Stimulated activated CD8-positive, alpha-beta memory T cell treated with anti-CD3 and anti-CD28 coated beads, Interleukin-15, amount 100 ng/mL, for 24 hours (primary cell): ENCODE measurements around the gene TMEM169.
"Not testable (repeated sequence)": the region's sequence is repeated elsewhere in the genome, so short reads cannot be mapped to it uniquely, and the experiment has no call there.

Experiments used
- DNase-seq: peaks from one replicate; pipeline ENCODE4 v3.0.0-alpha.2; 2020; ENCODE audit warnings: low read depth

The TMEM169 gene

GRCh38 chr2:216131175-216131926 lies 49.6 kb downstream of the TMEM169 start:
- DNase-seq = no peak

GRCh38 chr2:216132585-216132984 lies 50.9 kb downstream of the TMEM169 start:
- no peak for DNase-seq

GRCh38 chr2:216133397-216133796 lies 51.7 kb downstream of the TMEM169 start:
- DNase-seq = no peak

DNA sequence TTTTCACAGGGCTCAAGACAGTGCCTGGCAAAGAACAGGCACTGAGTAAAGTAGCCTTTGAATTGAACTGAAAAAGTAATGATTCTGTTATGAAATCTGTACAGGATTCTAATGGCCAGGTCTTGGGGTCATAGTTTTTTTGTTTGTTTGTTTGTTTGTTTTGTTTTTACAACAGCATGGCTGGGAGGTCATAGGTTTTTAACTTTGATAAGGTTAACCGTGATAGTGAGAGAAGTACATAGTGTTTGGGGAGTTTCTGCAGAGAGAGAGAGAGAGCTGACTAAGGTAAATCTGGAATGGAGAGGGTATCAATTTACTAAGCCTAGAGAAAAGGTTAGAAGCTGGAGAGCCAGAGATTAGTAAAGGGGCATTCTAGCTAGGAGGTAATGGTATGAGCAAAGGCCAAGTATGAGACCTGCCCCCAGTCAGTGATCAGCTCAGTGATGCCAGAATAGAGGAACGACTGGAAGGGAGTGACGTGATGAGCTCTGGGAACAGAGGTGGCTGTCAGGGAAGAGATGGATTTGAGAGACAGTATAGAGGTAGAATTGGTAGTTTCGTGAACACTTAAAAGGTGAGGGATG lies 53.3 kb downstream of the TMEM169 start:
- no peak for DNase-seq

- no peak for DNase-seq
These were observed 58.2 kb downstream of the TMEM169 start for GRCh38 chr2:216139884-216140283.

GRCh38 chr2:216141516-216141915 lies 59.8 kb downstream of the TMEM169 start:
- DNase-seq = not testable (repeated sequence)

DNA sequence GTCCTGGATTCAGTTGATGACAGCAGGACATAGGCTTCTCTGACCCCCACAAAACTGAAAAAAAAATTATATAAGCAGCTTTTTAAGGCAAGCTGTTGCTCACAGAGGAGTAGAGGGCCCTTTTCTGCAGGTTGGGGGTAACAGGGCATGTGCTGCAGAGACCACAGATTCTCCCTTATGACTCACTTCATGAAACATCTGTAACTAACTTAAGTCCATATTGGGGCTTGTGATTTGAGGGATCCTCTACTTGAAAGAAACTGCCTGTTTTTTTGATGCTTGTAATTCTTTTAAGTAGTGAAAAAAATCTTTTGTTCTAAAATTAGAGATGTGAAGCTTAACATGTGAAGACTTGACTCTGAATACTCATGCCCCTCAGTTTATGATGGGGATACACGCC lies 60.8 kb downstream of the TMEM169 start:
- no peak for DNase-seq

- no peak for DNase-seq
These were observed 62.7 kb downstream of the TMEM169 start for GRCh38 chr2:216144372-216144771.

- no peak for DNase-seq
These were observed 63.1 kb downstream of the TMEM169 start for GRCh38 chr2:216144857-216145256.

DNA sequence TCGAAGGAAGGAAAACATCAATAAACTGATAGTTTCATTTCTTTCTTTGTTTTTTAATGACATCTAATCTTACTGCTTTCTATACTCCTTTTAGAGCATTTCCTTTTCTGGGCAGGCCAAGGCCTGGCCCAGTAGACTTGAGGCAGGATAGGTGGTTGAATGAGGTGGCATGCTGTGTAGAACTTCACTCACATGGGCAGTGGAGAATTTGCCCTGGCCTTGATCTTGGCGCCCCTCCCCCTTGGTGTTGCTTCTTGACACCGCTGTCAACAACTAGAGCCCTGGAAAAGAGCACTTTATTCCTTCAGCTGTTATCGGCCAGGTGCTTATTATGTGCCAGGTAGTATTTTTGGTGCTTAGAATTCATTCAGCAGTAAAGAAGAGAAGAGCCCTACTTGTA lies 64.9 kb downstream of the TMEM169 start:
- no peak for DNase-seq

DNA sequence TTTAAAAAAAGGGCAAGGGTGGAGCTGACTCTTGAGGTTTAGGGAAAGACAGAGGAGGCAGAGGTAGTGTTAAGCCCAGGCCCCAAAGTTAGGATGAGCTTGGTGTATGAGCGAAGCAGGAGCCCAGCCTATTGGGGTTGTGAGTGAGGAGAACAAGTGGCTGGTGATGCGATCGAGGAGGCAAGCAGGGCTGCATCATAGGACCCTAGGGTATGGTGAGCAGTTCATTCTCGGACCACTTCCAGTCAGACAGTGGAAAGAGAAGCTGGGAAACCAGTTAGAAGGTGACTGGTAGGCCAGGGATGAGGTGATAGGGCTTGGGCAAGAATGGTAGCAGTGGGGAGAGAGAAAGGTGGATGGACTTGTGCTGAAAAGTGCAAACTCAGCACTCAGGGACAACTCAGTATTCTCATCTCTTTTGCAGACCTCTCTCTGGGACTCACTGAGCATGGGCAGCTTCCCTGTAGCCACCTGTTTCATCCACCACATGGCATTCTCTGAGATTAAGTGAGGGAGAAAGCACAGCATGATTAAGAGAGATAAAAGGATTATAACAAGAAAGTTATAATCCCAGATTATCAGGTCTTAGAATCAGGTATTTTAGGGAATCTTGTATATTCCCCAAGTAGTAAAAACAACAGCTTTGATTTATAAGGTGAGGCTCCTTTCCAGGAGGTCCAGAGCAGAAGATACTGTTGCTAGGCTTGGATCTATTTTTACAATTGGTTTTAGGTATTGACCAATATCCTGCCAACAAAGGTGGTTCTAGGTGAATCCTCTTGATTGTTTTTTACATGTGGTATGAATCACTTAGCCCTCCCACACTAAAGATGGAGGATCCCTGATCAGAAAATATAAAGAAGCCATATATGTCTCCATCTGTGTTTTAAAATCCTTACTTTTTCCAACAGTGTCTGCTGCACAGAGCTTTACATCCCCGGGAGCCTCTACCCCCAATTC lies 65.7 kb downstream of the TMEM169 start:
- DNase-seq = no peak

DNA sequence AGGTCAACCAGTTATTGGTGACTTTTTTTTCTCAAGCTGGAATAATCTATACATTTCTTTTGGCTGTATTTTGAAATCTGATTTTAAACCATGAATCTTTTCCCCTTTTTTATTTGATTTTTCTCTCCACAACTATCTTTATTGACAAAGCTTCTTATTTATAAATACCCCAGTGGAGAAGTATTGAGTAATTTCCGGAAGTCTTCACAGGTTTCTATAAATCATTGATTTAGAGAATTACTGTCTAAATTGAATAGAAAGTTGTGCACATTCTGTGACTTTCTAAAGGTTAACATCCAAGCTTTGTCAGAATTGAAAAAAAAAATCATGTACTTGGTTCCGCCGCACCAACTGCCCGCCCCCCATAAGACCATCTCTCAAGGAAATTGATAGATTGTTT lies 67.3 kb downstream of the TMEM169 start:
- DNase-seq = no peak

- no peak for DNase-seq
These were observed 68.0 kb downstream of the TMEM169 start for GRCh38 chr2:216149741-216150140.

GRCh38 chr2:216151313-216152025 lies 69.8 kb downstream of the TMEM169 start:
- no peak for DNase-seq
